SKM-1 treated with dmso at 0.1 percent for 144 hours (cell line): ENCODE results near the gene ADGRD1.

ENCODE experiments used
- DNase-seq: peaks from one replicate; lab custom pipeline; 2025; ENCODE audit not compliant: unreplicated experiment; lab: John Stamatoyannopoulos, UW

ADGRD1 gene

GRCh38 chr12:131151558-131152345 lies 198.0 kb downstream of the ADGRD1 start:
- DNase-seq, result no peak

DNA sequence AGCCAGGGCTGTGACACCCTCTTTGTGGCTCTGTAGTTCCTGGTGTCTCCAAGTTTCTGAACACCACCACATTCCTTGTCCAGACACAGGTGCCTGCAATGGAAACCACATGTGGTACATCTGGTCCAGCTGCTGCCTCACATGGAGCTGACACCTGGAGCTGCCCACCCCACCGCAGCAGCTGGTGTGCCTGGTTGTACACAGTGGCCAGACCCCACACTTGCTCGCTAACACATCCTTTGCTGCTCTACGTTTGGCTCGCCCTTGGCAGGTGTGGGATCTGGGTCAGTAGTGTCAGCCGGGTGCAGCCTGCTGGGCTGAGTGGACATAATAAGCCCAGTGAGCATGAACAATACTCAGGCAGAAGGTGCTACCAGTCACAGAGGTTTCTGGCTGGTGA lies 198.9 kb downstream of the ADGRD1 start:
- no peak for DNase-seq

GRCh38 chr12:131153016-131153415 lies 199.3 kb downstream of the ADGRD1 start:
- no peak for DNase-seq

DNA sequence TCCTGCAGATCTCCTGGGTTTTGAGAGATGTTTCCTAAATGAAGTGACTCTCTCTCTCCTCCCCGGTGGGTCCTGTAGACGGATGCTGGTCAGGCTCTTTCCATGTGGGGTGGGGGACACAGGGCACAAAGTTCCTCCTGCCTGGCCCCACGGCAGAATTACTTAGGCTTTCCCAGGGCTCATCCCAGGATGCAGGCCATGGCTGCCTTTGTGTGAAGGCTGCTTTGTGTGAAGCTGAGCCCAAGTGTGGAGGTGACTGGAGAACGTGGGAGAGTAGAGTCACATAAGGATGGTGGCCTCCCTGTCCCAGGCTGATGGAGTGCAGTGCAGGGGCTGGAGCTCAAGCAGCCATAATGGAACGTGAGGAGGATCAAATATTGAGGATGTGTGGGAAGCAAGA lies 200.2 kb downstream of the ADGRD1 start:
- no peak for DNase-seq

DNA sequence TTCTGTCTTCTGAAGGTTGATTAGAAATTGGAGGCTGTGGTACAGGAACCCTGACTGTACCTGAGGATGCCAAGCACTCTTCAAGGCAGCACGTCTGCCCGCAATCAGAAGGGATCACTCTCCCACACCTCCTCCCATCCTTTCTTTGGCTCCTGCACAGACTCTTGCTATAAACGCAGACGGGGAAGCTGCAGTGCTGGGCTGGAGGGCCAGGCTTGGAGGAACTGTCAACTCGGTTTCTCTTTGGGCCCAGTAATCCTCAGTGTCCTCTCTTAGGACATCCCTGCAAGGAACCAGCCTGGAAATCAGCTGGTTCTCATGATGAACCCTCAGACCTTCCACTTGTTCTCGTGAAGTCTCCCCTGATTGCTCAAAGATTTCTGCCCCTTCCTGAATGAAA lies 201.4 kb downstream of the ADGRD1 start:
- no peak for DNase-seq

- DNase-seq, result no peak
Measured at GRCh38 chr12:131157743-131158142, 204.0 kb downstream of the ADGRD1 start.

GRCh38 chr12:131159660-131160059 lies 206.0 kb downstream of the ADGRD1 start:
- no peak for DNase-seq

DNA sequence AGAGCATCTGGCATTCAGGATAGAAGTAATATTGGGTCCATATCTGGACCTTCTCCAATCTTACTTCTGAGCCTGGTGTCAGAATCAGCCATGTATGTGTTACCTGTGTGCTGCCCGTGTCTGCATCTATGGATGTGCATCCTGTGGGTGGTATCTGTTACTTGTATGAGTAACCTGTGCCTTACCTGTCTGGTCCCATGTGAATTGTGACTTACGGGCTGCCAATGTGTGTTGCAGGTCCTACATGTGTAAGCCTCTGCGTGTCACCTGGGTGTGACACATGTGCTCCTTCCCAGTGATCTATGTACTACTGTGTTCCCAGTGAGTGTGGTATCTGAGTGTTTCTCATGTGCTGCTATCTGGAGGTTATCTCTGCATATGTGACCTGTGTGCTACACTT lies 208.4 kb downstream of the ADGRD1 start:
- DNase-seq, result no peak

- DNase-seq, result no peak
Measured at GRCh38 chr12:131163189-131163738, 209.6 kb downstream of the ADGRD1 start.

GRCh38 chr12:131164096-131164872 lies 210.6 kb downstream of the ADGRD1 start:
- no peak for DNase-seq

GRCh38 chr12:131166717-131167116 lies 213.0 kb downstream of the ADGRD1 start:
- no peak for DNase-seq

- DNase-seq, result no peak
Measured at GRCh38 chr12:131167334-131167733, 213.6 kb downstream of the ADGRD1 start.

- no peak for DNase-seq
Measured at GRCh38 chr12:131171029-131171428, 217.3 kb downstream of the ADGRD1 start.

DNA sequence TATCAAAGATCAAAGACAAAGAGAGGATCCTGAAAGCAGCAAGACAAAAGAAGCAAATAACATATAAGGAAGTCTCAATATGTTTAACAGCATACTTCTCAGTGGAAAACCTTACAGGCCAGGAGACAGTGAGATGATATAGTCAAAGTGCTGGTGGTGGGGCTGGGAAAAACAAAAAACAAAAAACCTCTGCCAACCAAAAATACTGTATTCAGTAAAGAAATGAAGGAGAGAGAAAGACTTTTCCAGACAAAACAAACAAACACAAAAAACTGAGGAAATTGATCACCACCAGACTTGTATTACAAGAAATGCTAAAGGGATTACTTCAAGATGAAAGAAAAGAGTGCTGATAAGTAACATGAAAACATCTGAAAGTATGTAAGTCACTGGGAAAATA lies 221.2 kb downstream of the ADGRD1 start:
- no peak for DNase-seq

DNA sequence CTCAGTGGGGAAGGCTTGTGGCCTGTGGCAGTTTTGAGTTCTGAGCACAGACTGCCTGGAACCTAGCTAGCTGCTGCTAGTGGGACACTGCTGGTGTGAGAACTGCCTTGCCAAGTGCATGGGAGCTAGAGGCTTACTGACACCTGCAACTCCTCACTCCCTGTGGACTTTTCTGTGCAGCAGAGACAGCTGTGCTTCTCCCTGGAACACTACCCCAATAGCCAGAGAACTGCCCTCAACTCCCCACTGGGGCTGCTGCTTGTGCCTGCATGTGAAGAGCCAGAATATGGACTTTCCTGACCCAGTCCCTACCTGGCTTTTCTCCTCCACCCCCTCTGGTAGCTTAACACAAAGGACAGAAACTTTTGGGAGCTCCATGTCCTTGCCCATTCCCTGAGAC lies 222.6 kb downstream of the ADGRD1 start:
- DNase-seq, result no peak

DNA sequence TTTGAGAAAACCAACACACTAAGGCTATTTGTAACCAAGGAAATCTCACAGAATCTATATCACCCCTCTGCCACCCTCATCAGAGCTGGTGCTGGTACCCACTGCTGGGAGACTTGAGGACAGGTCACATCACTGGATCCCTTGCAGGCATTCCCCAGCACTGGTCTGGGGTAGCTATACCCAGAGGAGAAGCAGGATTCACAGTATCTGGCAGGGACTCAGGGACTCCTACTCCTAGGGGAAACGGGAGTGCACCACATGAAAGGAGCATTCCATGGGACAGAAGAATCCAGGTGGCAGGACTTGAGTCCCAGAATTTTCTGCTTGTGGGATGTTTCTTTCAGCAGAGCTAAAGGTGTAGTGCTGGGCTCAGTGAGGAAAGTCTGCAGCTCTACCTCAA lies 223.2 kb downstream of the ADGRD1 start:
- no peak for DNase-seq

DNA sequence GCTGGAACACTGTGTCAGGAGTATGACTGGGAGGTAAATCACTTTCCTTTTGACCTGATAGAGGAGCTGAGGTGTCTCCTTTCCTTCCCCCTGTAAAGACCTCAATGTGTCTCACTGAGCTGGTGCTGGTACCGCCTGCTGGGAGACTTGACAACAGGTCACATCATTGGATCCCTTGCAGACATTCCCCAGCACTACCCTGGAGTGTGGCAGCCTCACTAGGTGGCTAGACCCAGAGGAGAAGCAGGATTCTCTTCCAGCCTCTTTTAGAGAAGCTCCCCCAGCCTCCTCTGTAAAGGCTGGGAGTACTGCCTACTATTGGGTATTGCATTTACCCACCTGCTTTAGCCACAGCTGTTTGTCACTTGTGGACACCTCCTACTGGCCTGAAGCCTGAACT lies 223.9 kb downstream of the ADGRD1 start:
- no peak for DNase-seq

- DNase-seq, result no peak
Measured at GRCh38 chr12:131187602-131188001, 233.9 kb downstream of the ADGRD1 start.

DNA sequence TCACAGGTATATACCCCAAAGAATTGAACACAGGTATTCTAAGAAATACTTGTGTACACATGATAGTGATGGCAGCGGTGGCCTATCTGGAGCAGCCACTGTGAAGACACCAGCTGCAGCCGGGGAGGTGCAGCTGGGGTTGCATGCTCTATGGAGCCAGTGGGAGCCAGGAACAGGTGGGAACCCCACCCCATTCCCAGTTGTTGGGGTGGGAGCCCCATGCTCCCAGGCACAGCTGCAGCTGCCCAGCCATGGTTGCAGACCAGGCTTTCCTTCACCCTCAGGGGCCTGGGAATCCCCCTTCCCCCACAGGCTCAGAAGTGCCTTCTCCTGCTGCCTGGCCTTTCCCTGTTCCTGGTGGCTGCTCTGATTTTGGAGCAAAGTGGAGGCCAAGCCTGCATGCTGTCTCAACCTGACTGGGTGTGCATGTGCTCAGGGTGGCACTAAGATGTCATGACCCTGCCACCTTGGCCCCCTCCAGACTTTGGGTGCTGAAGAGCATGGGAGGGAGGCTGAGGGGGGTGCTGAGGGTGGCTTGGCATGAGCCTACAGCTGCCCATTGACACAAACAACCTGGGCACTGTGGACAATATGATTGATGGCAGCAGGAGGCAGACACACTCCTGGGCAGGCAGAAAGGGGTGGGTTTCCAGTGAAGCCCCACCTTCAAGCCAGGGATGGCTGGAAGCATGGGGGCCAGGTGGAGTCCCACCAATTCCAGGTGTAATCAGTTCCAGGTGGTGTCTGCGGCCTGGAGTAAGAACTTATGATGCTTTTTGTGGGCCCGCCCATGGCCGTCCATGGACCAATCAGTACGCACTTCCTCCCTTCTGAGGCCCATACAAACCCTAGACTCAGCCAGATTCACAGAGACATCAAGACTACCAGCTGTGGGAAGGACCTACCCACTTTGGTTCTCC lies 234.7 kb downstream of the ADGRD1 start:
- DNase-seq, result no peak

DNA sequence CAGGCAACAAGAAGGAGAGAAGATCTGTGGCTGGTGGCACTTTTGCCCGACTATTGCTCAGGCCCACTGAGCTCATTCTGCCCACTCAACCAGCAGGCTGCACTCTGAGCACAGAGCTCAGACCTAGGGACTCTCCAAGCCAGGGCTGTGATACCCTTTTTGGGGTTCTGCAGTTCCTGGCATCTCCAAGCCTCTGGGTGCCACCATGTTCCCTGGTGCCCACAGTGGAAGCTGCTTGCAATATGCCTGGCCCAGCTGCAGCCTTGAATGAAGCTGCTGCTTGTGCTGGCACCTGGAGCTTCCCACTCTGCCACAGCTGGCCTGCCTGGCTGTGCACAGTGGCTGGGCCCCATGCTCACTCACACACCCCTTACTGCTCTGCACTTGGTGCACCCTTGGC lies 236.1 kb downstream of the ADGRD1 start:
- no peak for DNase-seq

DNA sequence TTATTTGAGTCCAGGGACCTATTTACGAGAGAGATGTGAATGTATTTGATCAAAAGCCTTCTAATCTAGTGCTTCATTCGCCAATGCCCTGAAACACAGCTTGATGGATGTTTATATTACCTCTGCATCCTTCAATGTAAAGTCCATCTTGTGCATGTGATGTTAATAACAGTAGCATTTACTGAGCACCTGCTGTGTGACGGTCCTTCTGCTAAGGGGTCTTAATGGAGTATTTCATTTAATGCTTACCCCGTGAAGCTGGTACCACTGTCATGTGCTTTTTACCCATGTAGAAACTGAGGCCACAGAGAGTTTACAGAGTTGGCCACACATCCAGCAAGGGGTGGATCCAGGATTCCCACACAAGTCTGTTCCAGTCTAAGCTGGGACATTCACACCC lies 237.3 kb downstream of the ADGRD1 start:
- DNase-seq, result no peak
